Measurements from ENCODE around the gene ANGPT4. TPM values are rescaled to one million over a fixed set of nuclear protein-coding genes. Genes with fewer than 3 reads are reported as not detected.

Gene ANGPT4
- total and polyA plus RNA-seq, 2 of the 13 experiments (the other 11 are each of a cell fraction or from before 2014, with no cell fraction given), result not detected

- BruUV-seq (replicated peaks), result no TSS peak
- ATAC-seq, result no peak
- Histone ChIP-seq H3K4me2 (ENCODE audit: low read depth, low read length) (no peak overlapping the region), H3K9ac (ENCODE audit: insufficient read depth, low read depth, low read length) (no peak overlapping the region), H3K36me3 (replicated peaks in 1 of 2; ENCODE audit: control insufficient read depth in 1 of 2, insufficient read depth in 2 of 2, low read length in 2 of 2) (no peaks in the 10 kb centered on the region), H3K4me3 (replicated peaks in 1 of 3; ENCODE audit: insufficient read depth in 1 of 3, low read depth in 2 of 3, low read length in 3 of 3) (no peak overlapping the region), H3K9me3 (ENCODE audit: low read length) (no peaks in the 10 kb centered on the region), H3K79me2 (ENCODE audit: insufficient read depth, low read length) (no peaks in the 10 kb centered on the region), H3K27ac (ENCODE audit: extremely low read length, insufficient read depth, low read length) (no peak overlapping the region), H4K20me1 (ENCODE audit: insufficient read depth, low read length) (no peaks in the 10 kb centered on the region), H3K27me3 (ENCODE audit: control insufficient read depth in 1 of 2, insufficient read depth in 2 of 2, low read length in 2 of 2) (peaks cover 0 to 13% of the 10 kb centered on the region in 2 experiments; a peak in 3 of 5 replicates), H2AFZ (ENCODE audit: low read length) (no peak overlapping the region), H3K4me1 (ENCODE audit: insufficient read depth, low read length) (peaks cover 18% of the 10 kb centered on the region)
- WGBS (ENCODE audit: low lambda C conversion rate), result 64% methylated on average over 2 of the region's 2 CpGs
- ChIA-PET CTCF (ENCODE audit: low intra/inter-chr PET ratio, low total read pairs) (no interaction called here), POLR2A (no interaction called here)
- no peak for FAIRE-seq
- in situ Hi-C loops (cut with HindIII; ENCODE audit: extremely low pct_ligation_motif_present, low pct_unique_long_range_greater_than_20kb) (no loop called here), intact Hi-C loops (cut with micrococcal nuclease; ENCODE audit: unreplicated experiment) (no loop called here)
- no peak for DNase-seq (ENCODE audit: low spot score)
- TF ChIP-seq HNRNPUL1 (IDR thresholded peaks at IDR 0.05; ENCODE audit: low read depth, low read length) (no peak), FUBP1 (CRISPR knock-in tag; IDR thresholded peaks at IDR 0.05; ENCODE audit: borderline replicate concordance) (no peak), ZSCAN29 (CRISPR knock-in tag; conservative IDR thresholded peaks at IDR 0.05) (no peak), POLR2AphosphoS5 (IDR thresholded peaks at IDR 0.05; ENCODE audit: low read depth, low read length) (no peak), TCF12 (IDR thresholded peaks at IDR 0.05) (no peak), TCF12 (CRISPR knock-in tag; IDR thresholded peaks at IDR 0.05) (no peak), DPF2 (CRISPR knock-in tag; IDR thresholded peaks at IDR 0.05; ENCODE audit: borderline replicate concordance, low read depth) (no peak), ZNF12 (CRISPR knock-in tag; IDR thresholded peaks at IDR 0.05) (no peak), MBD4 (IDR thresholded peaks at IDR 0.05; ENCODE audit: borderline replicate concordance, low read length) (no peak), GATAD1 (CRISPR knock-in tag; IDR thresholded peaks at IDR 0.05) (no peak), ZNF530 (CRISPR knock-in tag; IDR thresholded peaks at IDR 0.05; ENCODE audit: low read depth) (no peak), AKNA (CRISPR knock-in tag; IDR thresholded peaks at IDR 0.05; ENCODE audit: borderline replicate concordance) (no peak), EED (CRISPR knock-in tag; IDR thresholded peaks at IDR 0.05) (no peak), KDM4B (CRISPR knock-in tag; IDR thresholded peaks at IDR 0.05) (no peak), ZNF710 (CRISPR knock-in tag; IDR thresholded peaks at IDR 0.05; ENCODE audit: borderline replicate concordance) (no peak), MAFG (CRISPR knock-in tag; IDR thresholded peaks at IDR 0.05) (no peak), ZNF282 (IDR thresholded peaks at IDR 0.05; ENCODE audit: partially characterized antibody) (no peak)
These were observed 86.6 kb downstream of the ANGPT4 start for GRCh38 chr20:829551-829950.
